Kidney epithelial cell (primary cell): ENCODE data around the gene RNF182. TPM values are rescaled to one million over a fixed set of nuclear protein-coding genes. Genes with fewer than 3 reads are reported as not detected.

ENCODE experiments used
- DNase-seq: peaks from one replicate; pipeline ENCODE4 v3.0.0-alpha.2; 2010; ENCODE audit warnings: low read depth
- H3K27me3 ChIP-seq: 2 replicates; pipeline ENCODE4 v1.6.0; 2011; ENCODE audit warnings: low read length; ENCODE audit not compliant: control insufficient read depth, insufficient read depth
- H3K36me3 ChIP-seq: 2 replicates; pipeline ENCODE4 v1.5.1; 2011; ENCODE audit warnings: low read length; ENCODE audit not compliant: control insufficient read depth, insufficient read depth
- H3K4me3 ChIP-seq: 2 replicates; pipeline ENCODE4 v1.5.1; 2011; ENCODE audit warnings: low read depth, mild to moderate bottlenecking, control low read depth, low read length
- CTCF ChIP-seq: IDR thresholded peaks from 2 replicates; pipeline ENCODE4 v1.5.1; 2011; ENCODE audit warnings: mild to moderate bottlenecking, moderate library complexity, low read length, control low read depth, inconsistent platforms; ENCODE audit not compliant: insufficient read depth, poor library complexity, severe bottlenecking
- total RNA-seq: library from RNA; depleted of rRNA; stranded (reverse); fragments of >200 nt; gene quantifications from 2 replicates; pipeline ENCODE4 v1.2.3, GENCODE V29; 2015

Gene RNF182
- total RNA-seq, 1 donor from 2014 or later, result 7.6 TPM

DNA sequence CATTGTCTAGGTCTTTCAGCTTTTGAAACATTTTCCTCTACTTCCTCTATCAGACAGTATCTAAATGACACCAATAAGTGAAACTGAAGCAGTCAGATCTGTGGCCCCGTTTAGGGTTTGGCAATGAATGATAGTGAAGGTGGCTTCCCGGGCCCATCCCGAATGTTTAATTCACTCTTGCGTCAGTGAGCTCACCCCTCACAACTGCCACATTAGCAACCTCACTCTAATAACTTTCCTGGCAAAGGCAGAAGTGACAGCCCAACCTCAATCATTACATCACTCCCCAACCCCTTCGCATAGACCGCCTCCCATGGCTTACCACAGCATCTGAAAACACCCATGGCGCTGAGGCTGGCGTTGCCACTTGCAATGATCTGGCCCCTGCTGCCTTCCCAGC is 100.4 kb downstream of the RNF182 start:
- no peak for TF ChIP-seq CTCF
- Histone ChIP-seq H3K4me3 (no peak overlapping the region), H3K36me3 (no peaks in the 10 kb centered on the region), H3K27me3 (no peaks in the 10 kb centered on the region)
- DNase-seq, result no peak

GRCh38 chr6:14026831-14027539 is 102.2 kb downstream of the RNF182 start:
- Histone ChIP-seq H3K27me3 (no peaks in the 10 kb centered on the region), H3K4me3 (no peak overlapping the region), H3K36me3 (no peaks in the 10 kb centered on the region)
- no peak for DNase-seq
- no peak for TF ChIP-seq CTCF

DNA sequence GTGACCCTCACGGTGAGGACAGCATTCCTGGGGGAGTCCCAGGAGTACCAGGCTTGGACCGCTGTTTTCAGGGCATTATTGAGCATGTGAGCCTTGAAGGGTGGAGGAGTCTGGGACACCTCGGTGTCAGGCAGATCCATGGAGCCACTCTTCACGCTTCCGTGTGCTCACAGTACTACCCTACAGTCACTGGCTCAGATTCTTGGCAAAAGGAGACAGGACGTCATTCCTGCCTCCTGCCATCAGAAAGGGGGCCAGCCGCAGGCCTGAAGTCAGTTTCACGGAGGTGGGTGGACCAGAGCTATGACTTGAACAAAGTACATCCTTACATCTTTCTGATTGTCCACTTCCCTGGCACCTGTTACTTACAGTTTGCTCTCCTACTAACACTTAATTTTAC is 103.9 kb downstream of the RNF182 start:
- Histone ChIP-seq H3K36me3 (no peaks in the 10 kb centered on the region), H3K27me3 (no peaks in the 10 kb centered on the region), H3K4me3 (no peak overlapping the region)
- no peak for DNase-seq
- no peak for TF ChIP-seq CTCF

- no peak for DNase-seq
- no peaks in the 10 kb centered on the region for H3K27me3 ChIP-seq
- H3K36me3 ChIP-seq, result no peaks in the 10 kb centered on the region
- no peak for TF ChIP-seq CTCF
- no peak overlapping the region for H3K4me3 ChIP-seq
These were observed 104.9 kb downstream of the RNF182 start for GRCh38 chr6:14029605-14030004.

Other genes with a start within 250 kb of the RNF182 start
- gene RANBP9, start 213.1 kb upstream of the RNF182 start, total RNA-seq, result 25.7 and 28.6 TPM in 2 replicates
- gene MCUR1, start 110.4 kb upstream of the RNF182 start, total RNA-seq, result 15.0 and 16.2 TPM in 2 replicates
- 6.8 and 7.4 TPM in 2 replicates for gene CD83, start 192.8 kb downstream of the RNF182 start, total RNA-seq